SJCRH30 (cell line): ENCODE measurements around the gene GALNT11. TPM values are rescaled to one million over a fixed set of nuclear protein-coding genes. Genes with fewer than 3 reads are reported as not detected.

Experiments used
- DNase-seq, 2 experiments: peaks; one replicate each; pipeline ENCODE4 v3.0.0-alpha.2; 2015 to 2020
- H3K27ac ChIP-seq: fragments of 250-450 bp; sonication (Bioruptor Pico); 2 replicates; pipeline ENCODE4 v1.5.1; 2020; ENCODE audit warnings: mild to moderate bottlenecking, moderate library complexity
- H3K27me3 ChIP-seq: fragments of 250-450 bp; sonication (Bioruptor Pico); 2 replicates; pipeline ENCODE4 v1.5.1; 2020; ENCODE audit warnings: mild to moderate bottlenecking, moderate library complexity
- H3K36me3 ChIP-seq: fragments of 250-450 bp; sonication (Bioruptor Pico); 2 replicates; pipeline ENCODE4 v1.5.1; 2020; ENCODE audit warnings: mild to moderate bottlenecking, moderate library complexity
- H3K4me1 ChIP-seq: fragments of 250-450 bp; sonication (Bioruptor Pico); 2 replicates; pipeline ENCODE4 v1.5.1; 2020; ENCODE audit warnings: mild to moderate bottlenecking, moderate library complexity
- H3K4me3 ChIP-seq: fragments of 250-450 bp; sonication (Bioruptor Pico); 2 replicates; pipeline ENCODE4 v1.5.1; 2020; ENCODE audit warnings: mild to moderate bottlenecking, moderate library complexity
- H3K9me3 ChIP-seq: fragments of 250-450 bp; sonication (Bioruptor Pico); replicated peaks from 2 replicates; pipeline ENCODE4 v1.5.1; 2020; ENCODE audit warnings: mild to moderate bottlenecking, moderate library complexity
- total RNA-seq: library from RNA; depleted of rRNA; stranded (reverse); fragments of >200 nt; shearing (Covaris generic); gene quantifications from 2 replicates; pipeline ENCODE4 v1.2.3, GENCODE V29; 2014

Gene GALNT11
- total RNA-seq, 1 experiment from 2014 or later = 50.0 TPM

DNA sequence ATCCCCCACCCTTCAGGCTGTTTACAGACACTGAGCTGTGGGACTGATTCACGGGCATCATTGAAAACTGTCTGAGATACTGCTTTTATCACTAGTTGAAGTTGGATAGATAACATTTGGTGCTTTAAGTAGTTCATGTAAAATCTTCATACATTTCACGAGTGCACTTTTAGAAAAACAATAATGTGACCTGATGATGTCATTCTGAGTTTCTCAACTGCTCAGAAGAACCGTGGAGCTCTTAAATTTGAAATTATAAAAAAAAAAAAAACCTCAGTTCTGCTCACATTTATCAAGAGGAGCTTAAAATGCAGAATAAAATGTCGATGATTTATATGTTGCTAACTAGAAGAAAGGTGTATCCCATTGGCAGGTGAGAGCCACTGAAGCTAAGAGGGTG, 81.5 kb downstream of the GALNT11 start:
- H3K9me3 ChIP-seq = no peaks in the 10 kb centered on the region
- H3K4me1 ChIP-seq = peaks cover 13% of the 10 kb centered on the region
- no peak overlapping the region for H3K27ac ChIP-seq
- no peaks in the 10 kb centered on the region; the same call in 1 of the 2 replicates for H3K36me3 ChIP-seq
- H3K4me3 ChIP-seq = no peak overlapping the region
- no peaks in the 10 kb centered on the region for H3K27me3 ChIP-seq
- DNase-seq = no peak

DNA sequence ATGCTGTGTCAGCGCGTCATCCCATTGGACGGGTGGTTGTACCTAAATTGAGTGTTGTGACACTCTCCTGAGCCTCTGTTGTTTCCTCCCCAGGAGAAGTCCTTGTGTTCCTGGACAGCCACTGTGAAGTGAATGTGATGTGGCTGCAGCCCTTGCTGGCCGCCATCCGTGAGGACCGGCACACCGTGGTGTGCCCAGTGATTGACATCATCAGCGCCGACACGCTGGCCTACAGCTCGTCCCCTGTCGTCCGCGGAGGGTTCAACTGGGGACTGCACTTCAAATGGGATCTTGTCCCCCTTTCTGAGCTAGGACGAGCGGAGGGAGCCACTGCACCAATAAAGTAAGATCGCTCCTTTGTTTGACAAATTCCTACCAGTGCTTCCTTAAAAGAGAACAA, 82.5 kb downstream of the GALNT11 start:
- H3K27me3 ChIP-seq = no peaks in the 10 kb centered on the region
- no peak for DNase-seq
- H3K4me3 ChIP-seq = no peak overlapping the region
- H3K4me1 ChIP-seq = peaks cover 6% of the 10 kb centered on the region
- no peak overlapping the region for H3K27ac ChIP-seq
- H3K9me3 ChIP-seq = no peaks in the 10 kb centered on the region
- no peaks in the 10 kb centered on the region; the same call in 1 of the 2 replicates for H3K36me3 ChIP-seq

DNA sequence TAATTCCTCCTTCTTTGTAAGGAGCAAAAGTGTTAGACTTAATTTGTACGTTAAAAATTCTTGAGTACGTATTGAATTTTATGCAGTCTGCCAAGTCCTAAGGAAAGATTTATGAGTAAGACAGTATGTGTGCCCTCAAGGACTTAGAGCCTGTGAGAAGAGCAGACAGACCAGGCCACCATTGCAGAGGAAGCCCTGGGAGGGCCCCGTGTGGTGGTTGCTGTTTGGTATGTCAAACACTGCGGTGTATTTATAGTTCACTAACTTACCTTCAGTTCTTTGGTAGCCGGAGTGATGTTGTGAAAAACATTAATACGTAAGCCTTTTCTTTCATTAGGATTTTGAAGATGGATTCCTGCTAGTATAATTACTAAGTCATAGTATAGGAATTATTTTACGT, 82.9 kb downstream of the GALNT11 start:
- Histone ChIP-seq H3K9me3 (no peaks in the 10 kb centered on the region), H3K36me3 (peaks cover 2% of the 10 kb centered on the region; the same call in 1 of the 2 replicates), H3K27me3 (no peaks in the 10 kb centered on the region), H3K27ac (no peak overlapping the region), H3K4me1 (peaks cover 2% of the 10 kb centered on the region), H3K4me3 (no peak overlapping the region)
- no peak for DNase-seq

DNA sequence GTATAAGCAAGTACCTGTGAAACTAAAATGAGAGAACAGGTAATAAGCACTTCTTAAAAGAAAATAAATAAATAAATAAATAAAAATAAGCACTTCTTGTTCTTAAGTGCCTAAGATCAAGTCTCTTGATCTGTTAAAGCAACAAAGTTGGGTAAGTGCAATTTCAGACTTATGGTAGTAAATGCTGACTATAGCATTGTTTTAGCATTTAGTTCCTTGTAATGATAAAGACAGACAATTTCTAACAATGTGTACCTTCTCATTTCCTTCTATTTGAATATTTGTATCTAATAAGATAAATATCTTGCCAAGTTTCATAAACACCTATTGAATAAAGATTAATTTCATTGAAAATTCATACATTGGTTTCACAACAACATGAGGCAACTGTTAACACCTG, 87.4 kb downstream of the GALNT11 start:
- H3K4me3 ChIP-seq = no peak overlapping the region
- H3K9me3 ChIP-seq = no peaks in the 10 kb centered on the region
- H3K4me1 ChIP-seq = no peaks in the 10 kb centered on the region
- no peaks in the 10 kb centered on the region for H3K27me3 ChIP-seq
- no peak overlapping the region for H3K27ac ChIP-seq
- no peak for DNase-seq
- H3K36me3 ChIP-seq = peaks cover 38% of the 10 kb centered on the region

DNA sequence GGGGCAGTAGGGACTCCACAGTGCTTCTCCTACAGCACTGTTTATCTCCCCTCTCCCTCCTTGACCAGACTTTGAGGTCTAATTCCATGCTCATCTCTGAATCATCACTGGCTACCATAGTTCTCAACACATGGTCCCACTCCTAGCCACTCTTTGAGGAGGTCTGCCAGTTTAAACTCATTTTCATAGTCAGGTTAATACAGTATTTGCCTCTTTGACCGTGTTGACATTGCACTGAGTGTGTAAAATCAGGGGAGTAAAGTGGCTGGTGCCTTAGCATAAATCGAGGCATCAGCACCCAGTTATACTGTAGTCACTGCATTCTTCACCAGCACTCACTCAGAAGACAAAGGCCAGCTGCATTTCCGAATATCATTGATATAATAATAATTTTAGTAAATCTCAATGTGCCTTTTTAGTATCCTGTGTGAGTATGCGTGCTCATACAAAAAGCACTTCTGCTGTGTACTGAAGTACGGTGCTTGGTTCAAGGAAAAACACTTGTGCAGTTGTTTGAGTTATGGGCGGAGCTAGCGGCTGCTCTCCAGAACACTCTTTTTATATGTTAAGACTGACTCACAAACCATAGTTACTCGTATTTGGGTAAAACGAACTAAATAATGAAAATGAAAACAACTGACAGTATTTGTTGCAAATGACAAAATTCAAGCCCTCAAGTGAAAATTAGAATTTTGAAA, 89.7 kb downstream of the GALNT11 start:
- Histone ChIP-seq H3K9me3 (no peaks in the 10 kb centered on the region), H3K27ac (no peak overlapping the region), H3K4me1 (no peaks in the 10 kb centered on the region), H3K4me3 (no peak overlapping the region), H3K27me3 (no peaks in the 10 kb centered on the region), H3K36me3 (peaks cover 60% of the 10 kb centered on the region)
- DNase-seq = no peak

DNA sequence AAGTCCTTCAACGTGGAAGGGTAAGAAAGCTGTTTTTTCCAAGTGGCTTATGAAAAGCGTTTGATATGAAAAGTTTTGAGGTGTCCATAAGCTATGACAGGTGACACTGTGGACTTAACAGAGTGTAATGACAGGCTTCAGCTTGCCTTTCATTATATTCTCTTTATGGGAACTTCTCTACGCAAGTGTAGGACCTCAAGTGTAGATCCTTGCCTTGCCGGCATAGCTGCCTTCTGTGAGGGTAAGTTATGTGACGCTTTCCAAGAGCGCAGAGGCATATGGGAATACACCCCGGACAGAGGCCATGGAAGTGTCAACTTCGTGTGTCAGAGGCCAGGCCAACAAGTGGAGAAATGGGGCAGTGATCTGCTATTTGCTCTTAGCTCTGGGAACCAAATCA, 91.9 kb downstream of the GALNT11 start:
- no peaks in the 10 kb centered on the region for H3K4me1 ChIP-seq
- no peaks in the 10 kb centered on the region for H3K9me3 ChIP-seq
- no peaks in the 10 kb centered on the region for H3K27me3 ChIP-seq
- H3K36me3 ChIP-seq = peaks cover 82% of the 10 kb centered on the region
- H3K4me3 ChIP-seq = no peak overlapping the region
- no peak for DNase-seq
- H3K27ac ChIP-seq = no peak overlapping the region

DNA sequence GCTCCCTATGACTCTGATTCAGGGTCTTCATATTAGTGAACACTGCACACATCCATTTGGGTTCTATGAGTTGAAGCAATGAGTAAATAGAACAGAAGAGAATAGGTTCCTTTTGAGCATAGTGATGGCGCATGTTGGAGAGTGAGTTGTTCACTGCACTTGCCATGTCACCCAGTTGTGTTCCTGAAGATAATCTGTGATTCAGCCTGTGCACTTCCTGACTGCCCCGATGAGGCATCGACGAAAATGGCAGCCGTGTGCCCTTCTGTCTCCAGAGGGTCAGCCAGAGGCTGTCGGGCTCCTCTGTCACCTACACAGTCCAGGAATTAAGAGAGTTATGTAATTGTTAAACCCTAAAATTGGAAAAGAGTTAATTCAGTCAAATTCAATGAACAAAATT, 94.7 kb downstream of the GALNT11 start:
- Histone ChIP-seq H3K4me1 (no peaks in the 10 kb centered on the region), H3K27ac (no peak overlapping the region), H3K27me3 (no peaks in the 10 kb centered on the region), H3K9me3 (no peaks in the 10 kb centered on the region), H3K36me3 (peaks cover 93% of the 10 kb centered on the region), H3K4me3 (no peak overlapping the region)
- DNase-seq = no peak

DNA sequence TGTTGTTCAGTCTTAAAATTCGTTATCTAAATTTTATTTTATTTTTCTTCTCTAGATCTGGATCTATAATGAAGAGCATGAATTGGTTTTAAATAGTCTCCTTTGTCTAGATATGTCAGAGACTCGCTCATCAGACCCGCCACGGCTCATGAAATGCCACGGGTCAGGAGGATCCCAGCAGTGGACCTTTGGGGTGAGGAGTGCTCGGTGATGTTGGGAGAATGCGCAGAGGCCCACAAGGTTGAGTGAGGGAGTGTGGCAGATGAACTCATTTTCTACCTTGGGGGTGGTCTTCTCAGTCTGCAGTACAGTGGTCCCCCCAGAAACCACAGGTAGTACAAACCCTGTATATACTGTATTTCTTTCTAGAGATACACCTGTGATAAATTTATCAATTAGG, 95.3 kb downstream of the GALNT11 start:
- DNase-seq = no peak
- no peaks in the 10 kb centered on the region for H3K27me3 ChIP-seq
- H3K4me1 ChIP-seq = no peaks in the 10 kb centered on the region
- no peak overlapping the region for H3K27ac ChIP-seq
- H3K4me3 ChIP-seq = no peak overlapping the region
- peaks cover 95% of the 10 kb centered on the region for H3K36me3 ChIP-seq
- H3K9me3 ChIP-seq = no peaks in the 10 kb centered on the region

DNA sequence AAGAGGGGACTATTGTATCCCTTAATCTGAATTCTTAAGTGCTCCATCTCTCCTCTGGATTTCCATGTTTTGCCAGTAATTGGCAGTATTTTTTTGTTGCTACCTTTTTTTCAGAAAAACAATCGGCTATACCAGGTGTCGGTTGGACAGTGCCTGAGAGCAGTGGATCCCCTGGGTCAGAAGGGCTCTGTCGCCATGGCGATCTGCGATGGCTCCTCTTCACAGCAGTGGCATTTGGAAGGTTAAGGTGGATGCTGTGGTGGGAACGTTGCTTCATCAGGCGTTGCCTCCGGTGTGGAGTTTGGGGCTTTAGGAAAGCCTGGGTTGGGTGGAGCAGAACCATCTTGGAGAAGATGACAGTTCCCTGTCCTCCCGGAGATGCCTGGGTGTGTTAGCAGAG, 96.0 kb downstream of the GALNT11 start:
- Histone ChIP-seq H3K4me1 (no peaks in the 10 kb centered on the region), H3K36me3 (peaks cover 95% of the 10 kb centered on the region)
- no peak for DNase-seq

DNA sequence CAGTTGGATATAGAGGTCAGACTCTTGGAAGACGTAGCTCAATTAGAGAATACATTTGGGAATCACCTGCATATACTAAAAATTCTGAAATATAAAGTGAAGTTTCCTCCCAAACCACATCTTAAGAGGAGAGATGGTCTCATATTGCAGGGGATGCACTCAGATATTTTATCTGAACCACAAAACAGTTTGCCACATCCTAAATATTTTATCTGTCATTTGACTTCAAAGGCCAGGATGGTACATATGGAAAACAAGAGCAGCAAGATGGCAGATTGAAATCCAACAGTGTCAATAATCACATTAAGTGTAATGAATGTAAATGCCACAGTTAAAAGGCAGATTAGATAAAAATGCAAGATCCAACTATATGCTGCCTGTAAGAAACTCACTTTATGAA, 97.1 kb downstream of the GALNT11 start:
- no peak for DNase-seq
- Histone ChIP-seq H3K36me3 (peaks cover 90% of the 10 kb centered on the region), H3K4me3 (no peak overlapping the region), H3K4me1 (no peaks in the 10 kb centered on the region), H3K9me3 (no peaks in the 10 kb centered on the region), H3K27me3 (no peaks in the 10 kb centered on the region), H3K27ac (no peak overlapping the region)

More for the DNA sequence above, 96.0 kb downstream of the GALNT11 start:
- Histone ChIP-seq H3K4me3 (no peak overlapping the region), H3K27ac (no peak overlapping the region), H3K9me3 (no peaks in the 10 kb centered on the region), H3K27me3 (no peaks in the 10 kb centered on the region)

DNA sequence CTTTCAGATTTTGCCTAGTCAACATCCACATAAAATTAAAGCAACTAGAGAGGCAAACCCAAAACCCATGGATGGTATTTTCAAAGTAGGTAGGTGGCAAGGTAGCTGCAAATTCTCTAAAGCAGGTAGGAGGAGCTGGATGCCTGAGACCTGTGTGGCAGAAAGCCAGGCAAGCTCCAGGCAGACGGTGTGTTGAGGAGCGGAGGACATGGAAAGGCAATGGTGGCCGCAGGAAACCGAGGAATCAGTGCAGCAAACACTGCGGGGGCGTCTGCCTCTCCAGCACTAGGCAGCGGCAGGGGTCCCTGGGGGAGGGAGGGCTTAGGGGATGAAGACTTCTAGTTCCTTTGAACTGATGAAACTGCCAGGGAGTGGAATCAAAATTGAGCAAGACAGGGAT, 101.3 kb downstream of the GALNT11 start:
- H3K36me3 ChIP-seq = peaks cover 81% of the 10 kb centered on the region
- no peaks in the 10 kb centered on the region for H3K27me3 ChIP-seq
- no peak for DNase-seq
- H3K9me3 ChIP-seq = no peaks in the 10 kb centered on the region
- no peaks in the 10 kb centered on the region for H3K4me1 ChIP-seq
- H3K27ac ChIP-seq = no peak overlapping the region
- H3K4me3 ChIP-seq = no peak overlapping the region

DNA sequence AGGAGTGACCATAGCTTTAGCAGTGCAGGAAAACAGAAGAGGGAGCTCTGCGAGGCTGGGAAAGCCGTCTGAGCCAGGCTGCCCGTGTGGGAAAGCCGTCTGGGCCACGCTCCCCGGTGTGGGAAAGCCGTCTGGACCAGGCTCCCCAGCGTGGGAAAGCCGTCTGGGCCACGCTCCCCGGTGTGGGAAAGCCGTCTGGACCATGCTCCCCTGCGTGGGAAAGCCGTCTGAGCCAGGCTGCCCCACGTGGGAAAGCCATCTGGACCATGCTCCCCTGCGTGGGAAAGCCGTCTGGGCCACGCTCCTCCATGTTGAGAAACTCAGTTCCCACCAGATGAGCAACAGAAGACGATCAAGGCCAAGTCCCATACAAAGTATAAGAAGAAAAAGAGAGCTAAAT, 101.8 kb downstream of the GALNT11 start:
- H3K4me3 ChIP-seq = no peak overlapping the region
- no peaks in the 10 kb centered on the region for H3K4me1 ChIP-seq
- no peak overlapping the region for H3K27ac ChIP-seq
- H3K36me3 ChIP-seq = peaks cover 76% of the 10 kb centered on the region
- no peaks in the 10 kb centered on the region for H3K9me3 ChIP-seq
- H3K27me3 ChIP-seq = no peaks in the 10 kb centered on the region
- DNase-seq = no peak

DNA sequence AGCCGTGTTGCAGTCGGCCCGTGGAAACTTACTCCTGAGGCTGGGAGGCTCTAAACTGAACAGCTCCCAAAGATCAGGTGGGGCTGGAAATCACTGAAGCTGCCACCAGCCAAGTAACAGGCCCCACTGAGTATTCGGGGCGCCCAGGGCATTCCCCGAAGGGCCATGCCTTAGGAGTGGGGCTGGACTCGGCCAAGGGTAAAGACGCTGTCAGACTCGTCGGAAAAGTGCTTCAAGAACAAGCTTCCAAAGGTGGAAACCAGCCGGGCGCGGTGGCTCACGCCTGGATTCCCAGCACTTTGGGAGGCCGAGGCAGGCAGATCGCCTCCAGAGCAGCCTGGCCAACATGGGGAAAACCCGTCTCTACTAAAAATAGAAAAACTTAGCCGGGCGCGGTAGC, 102.8 kb downstream of the GALNT11 start:
- H3K36me3 ChIP-seq = peaks cover 66% of the 10 kb centered on the region
- H3K9me3 ChIP-seq = no peaks in the 10 kb centered on the region
- H3K27ac ChIP-seq = no peak overlapping the region
- no peak overlapping the region for H3K4me3 ChIP-seq
- H3K4me1 ChIP-seq = no peaks in the 10 kb centered on the region
- no peak for DNase-seq
- H3K27me3 ChIP-seq = no peaks in the 10 kb centered on the region

DNA sequence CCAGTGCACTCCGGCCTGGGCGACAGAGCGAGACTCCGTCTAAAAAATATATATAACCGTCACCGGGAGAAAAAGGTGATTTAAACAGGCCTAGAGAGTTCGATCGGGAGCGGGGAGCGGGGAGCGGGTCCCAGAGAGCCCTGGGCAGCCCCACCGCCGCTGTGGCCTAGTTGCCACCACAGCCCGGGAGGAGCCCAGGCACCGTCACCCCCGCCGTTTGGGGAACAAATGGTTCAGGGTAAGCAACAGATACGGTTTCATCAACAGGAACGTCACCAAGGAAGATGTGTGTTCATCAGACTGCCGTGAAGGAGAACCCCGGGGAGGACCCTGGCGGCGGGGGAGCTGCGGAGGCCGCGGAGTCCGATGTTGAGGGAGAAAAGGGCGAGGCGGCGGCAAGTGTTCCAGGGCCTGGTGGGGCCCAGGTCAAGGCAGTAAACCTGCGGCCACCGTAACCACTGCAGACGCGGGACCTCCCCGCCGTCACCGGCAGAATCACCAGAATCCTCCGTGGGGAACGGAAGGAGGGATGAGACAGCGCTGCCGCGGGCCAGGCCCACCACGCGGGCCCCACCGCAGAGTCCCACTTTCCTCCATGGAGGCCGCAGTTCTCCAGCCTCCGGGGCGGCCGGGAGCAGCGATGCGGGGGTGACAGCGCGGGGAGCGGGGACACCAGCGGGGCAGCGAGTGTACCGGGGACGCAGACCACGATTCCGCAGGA, 103.4 kb downstream of the GALNT11 start:
- H3K36me3 ChIP-seq = peaks cover 60% of the 10 kb centered on the region
- no peak overlapping the region for H3K27ac ChIP-seq
- H3K27me3 ChIP-seq = no peaks in the 10 kb centered on the region
- no peaks in the 10 kb centered on the region for H3K9me3 ChIP-seq
- no peak for DNase-seq
- no peaks in the 10 kb centered on the region for H3K4me1 ChIP-seq
- no peak overlapping the region for H3K4me3 ChIP-seq

DNA sequence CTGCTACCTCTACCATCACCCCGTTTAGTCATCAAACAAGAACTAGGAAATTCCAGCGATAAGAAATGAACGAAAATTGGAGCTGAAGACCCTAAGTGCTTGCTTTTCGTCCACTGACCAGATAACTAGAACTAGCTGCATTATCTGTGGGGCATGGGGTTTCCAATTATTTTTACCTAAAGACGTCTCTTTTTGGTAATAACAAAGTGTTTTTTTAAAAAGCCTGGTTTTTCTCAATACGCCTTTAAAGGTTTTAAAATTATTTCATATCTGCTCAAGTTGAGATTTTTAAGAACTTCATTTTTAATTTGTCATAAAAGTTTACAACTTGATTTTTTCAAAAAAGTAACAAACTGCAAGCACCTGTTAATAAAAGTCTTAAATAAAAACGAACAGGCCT, 104.2 kb downstream of the GALNT11 start:
- Histone ChIP-seq H3K4me1 (no peaks in the 10 kb centered on the region), H3K36me3 (peaks cover 54% of the 10 kb centered on the region), H3K27ac (no peak overlapping the region), H3K4me3 (no peak overlapping the region), H3K27me3 (no peaks in the 10 kb centered on the region), H3K9me3 (no peaks in the 10 kb centered on the region)
- no peak for DNase-seq
